Activated CD8-positive, alpha-beta T cell treated with anti-CD3 and anti-CD28 coated beads for 36 hours (primary cell): ENCODE results near the gene ZNF621. TPM values are rescaled to one million over a fixed set of nuclear protein-coding genes. Genes with fewer than 3 reads are reported as not detected.

Experiments used
- ATAC-seq: fragments of 200-7000 bp; cut with Tn5 transposase; one replicate; pipeline ENCODE4 v1.10.0; 2021; ENCODE audit warnings: mild to moderate bottlenecking, moderate library complexity
- CTCF ChIA-PET: fragments of 350-600 bp; sonication (Branson Sonifier 250); formaldehyde crosslinking; loops from one replicate; lab custom pipeline; 2021; ENCODE audit warnings: antibody characterized with exemption; lab: Charles Lee
- POLR2A ChIA-PET: fragments of 350-600 bp; sonication (Branson Sonifier 250); formaldehyde crosslinking; loops from one replicate; lab custom pipeline; 2021; ENCODE audit warnings: antibody characterized with exemption; lab: Charles Lee
- DNase-seq: peaks from one replicate; pipeline ENCODE4 v3.0.0-alpha.2; 2020
- H3K27ac Mint-ChIP-seq: one replicate; pipeline ENCODE4 v1.8.0; 2021; ENCODE audit warnings: mild to moderate bottlenecking, mixed read lengths
- H3K27me3 Mint-ChIP-seq: one replicate; pipeline ENCODE4 v1.8.0; 2021; ENCODE audit warnings: mixed read lengths
- H3K36me3 Mint-ChIP-seq: one replicate; pipeline ENCODE4 v1.8.0; 2021; ENCODE audit warnings: low read depth, mixed read lengths
- H3K4me1 Mint-ChIP-seq: one replicate; pipeline ENCODE4 v1.8.0; 2021; ENCODE audit warnings: low read depth, mixed read lengths
- H3K4me3 Mint-ChIP-seq: one replicate; pipeline ENCODE4 v1.8.0; 2021; ENCODE audit warnings: mild to moderate bottlenecking, moderate library complexity, mixed read lengths
- H3K9me3 Mint-ChIP-seq: one replicate; pipeline ENCODE4 v1.8.0; 2021; ENCODE audit warnings: mixed read lengths
- intact Hi-C: fragments of 100-400 bp; cut with micrococcal nuclease; formaldehyde crosslinking; loops from one replicate; pipeline ENCODE4 v1.10.0; 2022
- total RNA-seq, 2 experiments: library from RNA; stranded (reverse); gene quantifications; one replicate each; pipeline ENCODE4 v1.2.3, GENCODE V29; 2021
- TF ChIP-seq, protein P1 (sequence below): fragments of 200-600 bp; IDR thresholded peaks from one replicate; pipeline ENCODE4 v1.8.0; 2022; ENCODE audit warnings: antibody characterized with exemption, mild to moderate bottlenecking

The ZNF621 gene
- total RNA-seq, 2 experiments from 2014 or later, result 18.5 to 19.1 TPM

DNA sequence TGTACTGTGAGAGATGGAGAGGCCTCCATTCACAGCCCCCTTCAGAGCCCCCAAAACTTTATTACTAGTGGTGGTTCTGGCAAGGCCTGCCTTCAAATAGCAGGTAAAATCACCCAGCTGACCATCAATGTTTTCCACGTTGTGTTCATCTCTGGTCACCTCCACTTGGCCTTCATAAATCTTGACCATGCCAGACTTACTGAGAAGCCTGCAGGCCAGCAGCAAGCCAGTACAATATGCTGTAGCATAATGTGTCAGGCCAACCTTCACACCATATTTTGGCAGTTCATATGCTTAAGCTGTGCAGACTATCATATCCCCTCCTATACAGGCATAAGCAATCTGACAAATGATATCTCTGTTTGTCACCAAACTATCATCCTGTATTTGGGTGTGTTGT, 62.1 kb downstream of the ZNF621 start:
- no peak overlapping the region for H3K4me3 Mint-ChIP-seq
- H3K9me3 Mint-ChIP-seq, result no peaks in the 10 kb centered on the region
- TF ChIP-seq, protein P1, sequence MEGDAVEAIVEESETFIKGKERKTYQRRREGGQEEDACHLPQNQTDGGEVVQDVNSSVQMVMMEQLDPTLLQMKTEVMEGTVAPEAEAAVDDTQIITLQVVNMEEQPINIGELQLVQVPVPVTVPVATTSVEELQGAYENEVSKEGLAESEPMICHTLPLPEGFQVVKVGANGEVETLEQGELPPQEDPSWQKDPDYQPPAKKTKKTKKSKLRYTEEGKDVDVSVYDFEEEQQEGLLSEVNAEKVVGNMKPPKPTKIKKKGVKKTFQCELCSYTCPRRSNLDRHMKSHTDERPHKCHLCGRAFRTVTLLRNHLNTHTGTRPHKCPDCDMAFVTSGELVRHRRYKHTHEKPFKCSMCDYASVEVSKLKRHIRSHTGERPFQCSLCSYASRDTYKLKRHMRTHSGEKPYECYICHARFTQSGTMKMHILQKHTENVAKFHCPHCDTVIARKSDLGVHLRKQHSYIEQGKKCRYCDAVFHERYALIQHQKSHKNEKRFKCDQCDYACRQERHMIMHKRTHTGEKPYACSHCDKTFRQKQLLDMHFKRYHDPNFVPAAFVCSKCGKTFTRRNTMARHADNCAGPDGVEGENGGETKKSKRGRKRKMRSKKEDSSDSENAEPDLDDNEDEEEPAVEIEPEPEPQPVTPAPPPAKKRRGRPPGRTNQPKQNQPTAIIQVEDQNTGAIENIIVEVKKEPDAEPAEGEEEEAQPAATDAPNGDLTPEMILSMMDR, result no peak
- DNase-seq (no peak), ATAC-seq (no peak)
- no peaks in the 10 kb centered on the region for H3K4me1 Mint-ChIP-seq
- ChIA-PET POLR2A (no interaction called here), CTCF (interaction anchor here (2.1 kb wide), 1 partner anchor 10 kb away, joined by 7 read pairs; no protein-coding TSS in a partner anchor)
- no peaks in the 10 kb centered on the region for H3K36me3 Mint-ChIP-seq
- intact Hi-C loops, result no loop called here
- peaks cover 3% of the 10 kb centered on the region for H3K27me3 Mint-ChIP-seq
- no peak overlapping the region for H3K27ac Mint-ChIP-seq

DNA sequence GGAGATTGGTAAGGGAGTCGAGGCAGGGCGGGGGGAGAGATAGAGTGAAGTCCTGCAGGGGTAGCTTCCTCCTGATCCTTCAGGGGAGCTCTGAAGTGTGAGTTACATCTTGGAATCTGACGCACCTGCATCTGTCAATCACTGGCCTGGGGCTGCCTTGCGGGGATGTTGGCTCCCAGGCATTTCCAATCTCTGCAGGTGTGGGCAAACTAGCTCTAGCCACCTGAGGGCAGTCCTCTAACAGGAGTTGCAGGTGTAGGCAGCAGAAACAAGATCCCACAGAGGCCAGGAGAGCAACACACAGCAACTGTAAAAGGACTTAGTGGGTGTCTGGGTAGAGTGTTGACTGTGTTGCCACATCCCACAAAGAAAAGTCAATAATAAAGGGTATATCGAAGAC, 63.6 kb downstream of the ZNF621 start:
- CTCF ChIA-PET, result no interaction called here
- Mint-ChIP-seq H3K4me3 (no peak overlapping the region), H3K27ac (no peak overlapping the region), H3K36me3 (no peaks in the 10 kb centered on the region), H3K9me3 (no peaks in the 10 kb centered on the region), H3K27me3 (peaks cover 3% of the 10 kb centered on the region), H3K4me1 (no peaks in the 10 kb centered on the region)
- intact Hi-C loops, result no loop called here
- DNase-seq (no peak), ATAC-seq (no peak)
- POLR2A ChIA-PET, result no interaction called here
- TF ChIP-seq, protein P1, result no peak

Other genes starting within 250 kb of the ZNF621 start
- gene EIF1B, start 215.3 kb upstream of the ZNF621 start, total RNA-seq, result 10 to 100 TPM; 38.2 to 42.3 TPM
- not detected for gene ENTPD3, start 137.8 kb upstream of the ZNF621 start, total RNA-seq
- gene RPL14, start 67.6 kb upstream of the ZNF621 start, total RNA-seq, result 1,000 to 10,000 TPM; 3,410 to 3,594 TPM
- 1 to 10 TPM; 5.7 to 6.3 TPM for gene ZNF619, start 47.8 kb upstream of the ZNF621 start, total RNA-seq
- 1 to 10 TPM; 2.5 to 3.6 TPM for gene ZNF620, start 18.9 kb upstream of the ZNF621 start, total RNA-seq